ENCODE measurements around the gene RANBP10. TPM values are rescaled to one million over a fixed set of nuclear protein-coding genes. Genes with fewer than 3 reads are reported as not detected.
"Not testable (repeated sequence)": the region's sequence is repeated elsewhere in the genome, so short reads cannot be mapped to it uniquely, and the experiment has no call there.

Gene RANBP10
- total RNA-seq, 4 donors from 2014 or later, result 15.0 to 24.6 (median 17.9) TPM

DNA sequence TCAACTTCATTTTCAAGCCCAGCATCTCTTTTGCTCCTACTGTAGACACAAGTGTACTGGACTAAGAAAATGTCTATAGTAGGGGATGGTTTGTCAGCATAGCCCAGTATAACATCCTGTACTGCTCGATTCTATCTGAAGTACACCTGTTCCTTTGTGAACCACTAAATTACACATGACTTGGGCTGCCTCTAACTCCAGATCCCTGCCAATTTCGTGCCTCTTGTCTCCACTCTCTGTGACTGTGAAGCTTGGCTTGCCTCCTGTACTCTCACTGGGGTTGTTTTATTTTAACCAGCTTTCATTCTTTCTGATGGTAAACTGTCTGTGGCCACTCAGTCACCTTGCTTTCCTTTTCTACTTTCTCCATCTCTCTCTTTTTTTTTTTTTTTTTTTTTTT is 111.7 kb downstream of the RANBP10 start:
- TF ChIP-seq, protein P1, sequence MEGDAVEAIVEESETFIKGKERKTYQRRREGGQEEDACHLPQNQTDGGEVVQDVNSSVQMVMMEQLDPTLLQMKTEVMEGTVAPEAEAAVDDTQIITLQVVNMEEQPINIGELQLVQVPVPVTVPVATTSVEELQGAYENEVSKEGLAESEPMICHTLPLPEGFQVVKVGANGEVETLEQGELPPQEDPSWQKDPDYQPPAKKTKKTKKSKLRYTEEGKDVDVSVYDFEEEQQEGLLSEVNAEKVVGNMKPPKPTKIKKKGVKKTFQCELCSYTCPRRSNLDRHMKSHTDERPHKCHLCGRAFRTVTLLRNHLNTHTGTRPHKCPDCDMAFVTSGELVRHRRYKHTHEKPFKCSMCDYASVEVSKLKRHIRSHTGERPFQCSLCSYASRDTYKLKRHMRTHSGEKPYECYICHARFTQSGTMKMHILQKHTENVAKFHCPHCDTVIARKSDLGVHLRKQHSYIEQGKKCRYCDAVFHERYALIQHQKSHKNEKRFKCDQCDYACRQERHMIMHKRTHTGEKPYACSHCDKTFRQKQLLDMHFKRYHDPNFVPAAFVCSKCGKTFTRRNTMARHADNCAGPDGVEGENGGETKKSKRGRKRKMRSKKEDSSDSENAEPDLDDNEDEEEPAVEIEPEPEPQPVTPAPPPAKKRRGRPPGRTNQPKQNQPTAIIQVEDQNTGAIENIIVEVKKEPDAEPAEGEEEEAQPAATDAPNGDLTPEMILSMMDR (IDR thresholded peaks at IDR 0.05), result no peak
- TF ChIP-seq POLR2A (IDR thresholded peaks at IDR 0.05), result no peak
- WGBS, 2 donors, result 50 to 65% methylated on average over 2 of the region's 2 CpGs
- intact Hi-C loops (cut with DNase I; ENCODE audit: low total_unique reads), result no loop called here

DNA sequence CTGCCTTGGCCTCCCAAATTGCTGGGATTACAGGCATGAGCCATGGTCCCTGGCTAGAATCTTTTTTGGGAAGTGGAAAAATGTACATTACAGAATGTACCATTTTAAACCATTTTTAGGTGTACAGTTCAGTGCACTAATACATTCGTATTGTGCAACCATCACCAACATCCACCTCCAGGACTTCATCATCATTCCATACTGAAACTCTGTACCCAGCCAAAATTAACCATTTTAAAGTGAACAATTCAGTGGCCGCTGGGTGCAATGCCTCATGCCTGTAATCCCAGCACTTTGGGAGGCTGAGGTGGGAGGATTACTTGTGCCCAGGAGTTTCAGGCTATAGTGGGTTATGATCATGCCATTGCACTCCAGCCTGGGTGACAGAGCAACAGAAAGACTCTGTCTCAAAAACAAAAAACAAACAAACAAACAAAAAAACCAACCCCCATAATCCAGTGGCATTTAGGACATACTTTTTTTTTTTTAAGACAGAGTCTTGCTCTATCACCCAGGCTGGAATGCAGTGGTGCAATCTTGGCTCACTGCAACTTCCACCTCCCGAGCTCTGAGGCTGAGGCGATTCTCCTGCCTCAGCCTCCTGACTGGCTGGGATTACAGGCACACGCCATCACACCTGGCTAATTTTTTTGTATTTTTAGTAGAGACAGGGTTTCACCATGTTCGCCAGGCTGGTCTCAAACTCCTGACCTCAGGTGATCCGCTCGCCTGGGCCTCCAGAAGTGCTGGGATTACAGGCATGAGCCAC is 112.7 kb downstream of the RANBP10 start:
- 91% methylated on average over 8 of the region's 8 CpGs for WGBS, 2 donors
- intact Hi-C loops (cut with DNase I; ENCODE audit: low total_unique reads); DNase-seq (ENCODE audit: low spot score in 2 of 2); H3K4me3 ChIP-seq (ENCODE audit: low read depth, poor library complexity, severe bottlenecking): not testable (repeated sequence)

More for the DNA sequence above, 111.7 kb downstream of the RANBP10 start:
- no peak overlapping the region for H3K4me3 ChIP-seq (ENCODE audit: low read depth, poor library complexity, severe bottlenecking)
- no peak for DNase-seq (ENCODE audit: low spot score in 2 of 2)

DNA sequence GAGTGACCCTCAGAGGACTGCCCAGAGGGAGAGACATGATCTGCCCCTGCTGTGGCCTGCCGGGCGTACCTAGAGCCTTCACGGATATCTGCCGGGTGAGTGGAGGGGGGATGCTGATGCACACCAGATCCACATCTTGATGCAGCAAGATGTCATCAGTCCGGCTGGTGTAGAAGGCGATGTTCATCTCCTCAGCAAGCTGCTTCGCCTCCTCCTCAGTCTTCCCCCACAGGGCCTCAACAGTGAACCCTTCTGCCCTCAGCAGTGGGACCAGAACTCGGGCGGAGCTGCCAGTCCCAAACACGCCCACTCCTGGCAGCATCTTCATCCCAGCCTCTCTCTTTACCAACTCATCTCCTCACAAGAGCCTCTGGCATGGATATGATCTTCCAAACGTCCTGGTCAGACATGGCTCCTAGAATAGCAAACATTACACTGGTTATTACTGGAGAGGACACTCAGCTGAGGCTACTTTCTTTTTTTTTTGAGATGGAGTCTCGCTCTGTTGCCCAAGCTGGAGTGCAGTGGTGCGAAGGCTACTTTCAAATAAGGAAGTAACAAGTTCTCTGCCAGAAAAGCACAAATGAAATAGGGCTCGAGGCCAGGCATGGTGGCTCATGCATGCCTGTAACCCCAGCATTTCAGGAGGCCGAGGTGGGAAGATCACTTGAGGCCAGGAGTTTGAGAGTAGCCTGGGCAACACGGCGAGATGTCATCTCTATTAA is 120.8 kb downstream of the RANBP10 start:
- TF ChIP-seq, protein P1 (IDR thresholded peaks at IDR 0.05), result no peak
- TF ChIP-seq POLR2A (IDR thresholded peaks at IDR 0.05), result no peak
- intact Hi-C loops (cut with DNase I; ENCODE audit: low total_unique reads), result no loop called here
- H3K4me3 ChIP-seq (ENCODE audit: low read depth, poor library complexity, severe bottlenecking), result no peak overlapping the region
- DNase-seq (ENCODE audit: low spot score in 2 of 2), result no peak
- 73 to 76% methylated on average over 17 of the region's 17 CpGs for WGBS, 2 donors

DNA sequence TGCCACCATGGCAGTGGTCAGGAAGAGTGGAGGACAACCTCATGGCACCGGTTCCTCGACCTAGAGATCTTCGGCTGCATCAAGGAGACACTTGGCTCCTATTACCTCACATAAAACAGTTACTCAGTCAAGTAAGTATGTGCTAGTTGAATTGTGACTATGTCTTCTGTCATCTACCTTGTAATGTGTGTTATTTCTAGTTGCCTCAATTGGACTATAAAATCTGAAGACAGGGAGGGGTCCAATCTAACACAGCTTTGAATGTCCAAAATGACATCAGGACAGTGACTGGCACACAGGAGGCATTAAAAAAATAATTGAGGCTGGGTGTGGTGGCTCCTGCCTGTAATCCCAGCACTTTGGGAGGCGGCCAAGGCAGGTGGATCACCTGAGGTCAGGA is 122.6 kb downstream of the RANBP10 start:
- no peak overlapping the region for H3K4me3 ChIP-seq (ENCODE audit: low read depth, poor library complexity, severe bottlenecking)
- WGBS, 2 donors, result 78 to 80% methylated on average over 4 of the region's 4 CpGs
- no peak for DNase-seq (ENCODE audit: low spot score in 2 of 2)
- intact Hi-C loops (cut with DNase I; ENCODE audit: low total_unique reads), result no loop called here
- no peak for TF ChIP-seq POLR2A (IDR thresholded peaks at IDR 0.05)
- TF ChIP-seq, protein P1 (IDR thresholded peaks at IDR 0.05), result no peak

DNA sequence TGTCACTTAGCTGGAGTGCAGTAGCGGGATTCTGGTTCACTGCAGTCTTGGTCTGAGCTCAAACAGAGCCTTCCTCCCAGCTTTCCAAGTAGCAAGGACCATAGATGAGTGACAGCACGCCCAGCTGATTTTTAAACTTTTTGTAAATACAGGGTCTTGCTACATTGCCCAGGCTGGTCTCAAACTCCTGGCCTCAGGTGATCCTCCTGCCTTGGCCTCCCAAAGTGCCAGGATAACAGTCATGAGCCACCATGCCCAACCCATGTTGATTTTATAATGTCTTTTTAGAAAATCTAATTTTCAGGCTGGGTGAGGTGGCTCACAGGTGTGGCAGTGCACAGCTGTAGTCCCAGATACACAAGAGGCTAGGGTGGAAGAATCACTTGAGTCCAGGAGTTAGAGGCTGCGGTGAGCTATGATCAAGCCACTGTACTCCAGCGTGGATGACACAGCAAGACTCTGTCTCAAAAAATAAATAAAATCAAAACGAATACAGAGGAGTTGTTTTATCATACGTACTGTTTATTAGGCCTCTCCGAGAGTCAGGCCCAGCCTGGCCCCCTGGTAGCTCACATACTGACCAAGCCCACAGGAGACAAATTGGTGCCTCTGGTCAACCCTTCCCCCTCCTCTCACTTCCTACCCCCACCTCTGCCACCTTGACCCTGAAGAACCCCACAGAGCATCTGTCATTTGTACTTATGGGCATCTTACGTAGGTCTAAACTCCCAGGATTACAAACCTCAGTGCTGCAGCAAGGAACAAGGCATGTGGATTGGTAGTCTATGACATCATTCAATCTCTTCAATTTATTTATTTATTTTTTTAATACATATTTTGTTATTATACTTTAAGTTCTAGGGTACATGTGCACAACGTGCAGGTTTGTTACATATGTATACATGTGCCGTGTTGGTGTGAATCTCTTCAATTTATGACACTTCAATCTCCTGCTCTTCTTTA is 126.1 kb downstream of the RANBP10 start:
- no peak overlapping the region for H3K4me3 ChIP-seq (ENCODE audit: low read depth, poor library complexity, severe bottlenecking)
- 96% methylated on average over 10 of the region's 10 CpGs for WGBS, 2 donors
- intact Hi-C loops (cut with DNase I; ENCODE audit: low total_unique reads), result no loop called here
- TF ChIP-seq, protein P1 (IDR thresholded peaks at IDR 0.05), result no peak
- DNase-seq (ENCODE audit: low spot score in 2 of 2), result no peak
